HUES48 (cell line): Measurements from ENCODE around the gene NALCN.

Source experiments
- H3K27ac ChIP-seq: one replicate; pipeline ENCODE4 v1.7.0; 2013; ENCODE audit warnings: low read depth, low read length, inconsistent platforms
- H3K27me3 ChIP-seq: 2 replicates; pipeline ENCODE4 v1.6.1; 2013; ENCODE audit warnings: mild to moderate bottlenecking, low read length; ENCODE audit not compliant: control insufficient read depth, insufficient read depth
- H3K36me3 ChIP-seq: 2 replicates; pipeline ENCODE4 v1.6.1; 2013; ENCODE audit warnings: low read length; ENCODE audit not compliant: control insufficient read depth, insufficient read depth
- H3K4me1 ChIP-seq: 2 replicates; pipeline ENCODE4 v1.6.1; 2013; ENCODE audit warnings: mild to moderate bottlenecking, low read length; ENCODE audit not compliant: control insufficient read depth, insufficient read depth
- H3K4me3 ChIP-seq: 2 replicates; pipeline ENCODE4 v1.5.1; 2013; ENCODE audit warnings: mild to moderate bottlenecking, low read depth, low read length
- H3K9ac ChIP-seq: 2 replicates; pipeline ENCODE4 v1.6.1; 2013; ENCODE audit warnings: mild to moderate bottlenecking, low read depth, low read length, moderate library complexity
- H3K9me3 ChIP-seq: 2 replicates; pipeline ENCODE4 v1.6.1; 2013; ENCODE audit warnings: low read length; ENCODE audit not compliant: control insufficient read depth, insufficient read depth

Gene NALCN

DNA sequence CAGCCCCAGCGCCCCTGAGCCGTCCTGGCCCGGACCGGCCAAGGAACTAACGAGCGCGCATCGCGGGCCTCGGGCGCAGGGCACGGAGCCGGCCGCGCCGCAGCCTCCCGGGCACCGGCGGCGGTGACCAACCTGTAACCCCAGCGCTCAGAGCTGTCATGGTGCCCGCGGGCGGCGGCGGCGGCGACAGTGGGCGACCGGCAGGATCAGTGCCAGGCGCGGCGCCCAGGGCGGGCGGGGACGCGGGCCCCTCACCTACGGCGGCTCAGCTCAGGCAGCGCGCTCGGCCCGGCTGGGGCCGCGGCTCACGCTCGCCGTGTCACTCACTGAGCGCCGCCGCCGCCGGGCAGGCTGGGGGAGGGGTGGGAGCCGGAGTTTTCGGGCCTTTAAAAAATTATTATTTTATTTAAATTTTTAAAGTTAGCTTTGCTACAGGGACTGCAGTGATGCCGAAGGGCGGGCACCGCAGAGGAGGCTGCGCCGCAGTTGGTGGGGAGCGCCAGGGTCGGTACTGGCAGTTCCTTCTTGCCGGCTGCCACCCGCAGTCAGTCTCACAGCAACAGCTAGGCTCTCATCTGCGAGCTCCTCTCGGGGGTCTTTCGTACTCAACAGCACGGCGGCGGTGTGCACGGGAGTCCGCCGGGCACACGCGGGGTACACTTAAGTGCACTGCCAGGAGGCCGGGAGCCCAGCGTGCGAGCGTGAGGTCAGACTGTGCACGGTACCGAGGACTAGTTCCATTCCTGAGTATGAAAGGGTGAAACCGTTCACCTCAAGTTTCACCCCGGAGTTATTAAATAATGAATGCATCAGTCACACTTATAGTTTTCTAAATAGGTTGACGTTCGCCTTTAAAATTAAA is at the start of gene NALCN:
NALCN (minus strand) TSS at position 328 of the 862 bp plus-strand sequence. CDS start 17,382 bp downstream, outside the sequence.
- Histone ChIP-seq H3K27ac (no peak within 1 kb of the TSS), H3K4me3 (peak within 1 kb of the TSS; percentile 71), H3K36me3 (no peaks in the 10 kb centered on the region), H3K27me3 (peaks cover 35% of the 10 kb centered on the region), H3K9me3 (no peaks in the 10 kb centered on the region), H3K9ac (no peak within 1 kb of the TSS), H3K4me1 (peaks cover 7% of the 10 kb centered on the region)

DNA sequence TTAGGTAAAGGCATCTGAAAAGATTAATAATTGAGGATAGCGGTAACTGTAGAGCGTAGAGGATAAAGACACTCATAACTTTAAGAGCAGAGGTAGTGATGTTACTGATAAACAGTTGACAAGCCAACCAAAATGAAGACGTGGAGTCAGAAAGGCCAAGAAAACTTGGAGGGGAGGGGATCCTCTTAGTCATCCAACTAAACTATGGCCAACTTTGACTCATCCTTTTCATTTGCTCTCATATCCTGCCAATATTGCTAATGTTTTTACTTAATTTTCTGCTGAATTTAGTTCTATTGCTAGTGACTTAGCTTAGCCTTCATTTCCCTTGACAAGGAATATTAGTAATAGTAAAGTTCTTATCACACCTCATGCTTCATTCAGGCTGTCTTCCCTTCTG is 49.6 kb upstream of the NALCN start:
- Histone ChIP-seq H3K27ac (no peak overlapping the region), H3K9ac (no peak overlapping the region), H3K27me3 (no peaks in the 10 kb centered on the region), H3K4me3 (no peak overlapping the region), H3K36me3 (no peaks in the 10 kb centered on the region), H3K4me1 (no peaks in the 10 kb centered on the region), H3K9me3 (no peaks in the 10 kb centered on the region; the same call in 1 of the 2 replicates)

DNA sequence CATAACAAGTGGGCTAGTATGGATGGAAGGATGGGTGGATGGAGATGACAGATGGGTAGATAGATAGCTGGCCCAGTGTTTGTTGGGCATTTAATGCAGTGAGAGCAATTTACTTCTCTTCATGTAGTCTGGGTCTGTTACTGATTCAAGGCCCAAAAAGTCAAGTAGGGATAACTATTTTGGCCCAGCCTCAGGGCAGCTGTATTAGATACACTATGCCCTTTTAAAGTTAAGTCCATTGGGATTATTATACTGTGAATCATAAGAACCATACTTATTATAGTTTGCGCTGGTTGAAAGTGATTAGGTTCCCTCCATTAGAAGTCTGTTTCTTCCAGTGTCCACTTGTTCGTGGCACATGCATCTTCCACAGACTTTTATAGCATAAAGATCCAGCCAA is 40.9 kb upstream of the NALCN start:
- Histone ChIP-seq H3K9ac (no peak overlapping the region), H3K4me3 (no peak overlapping the region), H3K4me1 (no peaks in the 10 kb centered on the region; the same call in 1 of the 2 replicates), H3K9me3 (no peaks in the 10 kb centered on the region; the same call in 1 of the 2 replicates), H3K27me3 (no peaks in the 10 kb centered on the region), H3K36me3 (no peaks in the 10 kb centered on the region), H3K27ac (no peak overlapping the region)

GRCh38 chr13:101455863-101456262 is 39.6 kb upstream of the NALCN start:
- Histone ChIP-seq H3K4me3 (no peak overlapping the region), H3K27me3 (no peaks in the 10 kb centered on the region), H3K4me1 (peaks cover under 1% of the 10 kb centered on the region; the same call in 1 of the 2 replicates), H3K27ac (peak overlapping the region; percentile 42), H3K9ac (no peak overlapping the region), H3K36me3 (no peaks in the 10 kb centered on the region), H3K9me3 (no peaks in the 10 kb centered on the region; the same call in 1 of the 2 replicates)

- H3K9me3 ChIP-seq, result no peaks in the 10 kb centered on the region
- no peaks in the 10 kb centered on the region for H3K27me3 ChIP-seq
- H3K4me3 ChIP-seq, result no peak overlapping the region
- H3K4me1 ChIP-seq, result peaks cover 12% of the 10 kb centered on the region
- no peaks in the 10 kb centered on the region for H3K36me3 ChIP-seq
- no peak overlapping the region for H3K9ac ChIP-seq
- no peak overlapping the region for H3K27ac ChIP-seq
Observed at GRCh38 chr13:101454767-101455166, 38.5 kb upstream of the NALCN start.

- Histone ChIP-seq H3K9me3 (no peaks in the 10 kb centered on the region), H3K27me3 (no peaks in the 10 kb centered on the region), H3K4me1 (peaks cover 14% of the 10 kb centered on the region), H3K27ac (no peak overlapping the region), H3K9ac (no peak overlapping the region), H3K36me3 (no peaks in the 10 kb centered on the region), H3K4me3 (peak overlapping the region; percentile 42; the same call in 1 of the 2 replicates)
Observed at GRCh38 chr13:101453784-101454201, 37.5 kb upstream of the NALCN start.

GRCh38 chr13:101452519-101453485 is 36.5 kb upstream of the NALCN start, which contains the start of gene ITGBL1:
Gene ITGBL1 (plus strand): TSS chr13:101452675. CDS start chr13:101452834, 159 bp downstream.
- Histone ChIP-seq H3K27ac (no peak within 1 kb of the TSS), H3K9ac (no peak within 1 kb of the TSS), H3K36me3 (no peaks in the 10 kb centered on the region), H3K27me3 (no peaks in the 10 kb centered on the region), H3K4me3 (no peak within 1 kb of the TSS; the same call in 1 of the 2 replicates), H3K4me1 (peaks cover 14% of the 10 kb centered on the region), H3K9me3 (no peaks in the 10 kb centered on the region)

DNA sequence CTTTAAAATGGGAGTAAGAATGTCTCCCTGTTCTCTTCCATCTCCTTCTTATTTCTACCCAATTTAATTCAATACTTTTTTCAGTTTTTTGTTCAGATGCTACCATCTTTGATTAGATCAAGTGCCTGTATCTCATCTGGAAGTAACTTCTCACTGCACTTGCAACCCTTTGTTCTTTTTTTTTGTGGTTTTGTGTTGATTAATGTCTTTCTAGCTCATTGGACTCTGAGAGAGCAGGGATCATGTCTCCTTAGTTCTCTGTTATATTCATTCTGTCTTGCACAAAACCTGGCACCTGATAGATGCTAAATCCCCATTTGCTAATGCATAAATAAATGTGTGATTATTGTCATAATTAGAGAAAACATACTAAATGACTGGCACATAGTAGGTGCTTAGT is 35.3 kb upstream of the NALCN start:
- Histone ChIP-seq H3K27ac (no peak overlapping the region), H3K9me3 (no peaks in the 10 kb centered on the region), H3K9ac (no peak overlapping the region)

DNA sequence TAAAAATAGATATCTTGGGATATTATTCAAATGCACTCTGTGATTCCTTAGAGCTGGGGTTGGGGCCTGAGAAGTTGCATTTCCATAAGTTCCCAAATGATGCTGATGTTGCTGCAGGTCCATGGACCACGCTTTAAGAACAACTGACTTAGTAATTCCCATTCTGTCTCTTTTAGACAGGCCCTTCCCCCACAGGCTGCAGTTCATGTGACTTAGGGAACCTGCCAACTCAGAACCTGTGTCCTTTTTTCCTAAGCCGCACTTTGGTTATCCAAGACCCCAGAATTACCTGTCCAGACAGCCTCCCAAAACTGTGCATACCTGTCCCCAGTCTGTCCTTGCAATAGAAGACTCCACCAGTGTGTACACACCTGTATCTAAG is 34.4 kb upstream of the NALCN start:
- Histone ChIP-seq H3K9me3 (no peaks in the 10 kb centered on the region), H3K4me1 (peaks cover 14% of the 10 kb centered on the region), H3K27ac (no peak overlapping the region), H3K36me3 (no peaks in the 10 kb centered on the region), H3K4me3 (no peak overlapping the region), H3K27me3 (no peaks in the 10 kb centered on the region), H3K9ac (no peak overlapping the region)

More for the DNA sequence above, 35.3 kb upstream of the NALCN start:
- Histone ChIP-seq H3K4me3 (no peak overlapping the region), H3K4me1 (peaks cover 14% of the 10 kb centered on the region), H3K36me3 (no peaks in the 10 kb centered on the region), H3K27me3 (no peaks in the 10 kb centered on the region)

DNA sequence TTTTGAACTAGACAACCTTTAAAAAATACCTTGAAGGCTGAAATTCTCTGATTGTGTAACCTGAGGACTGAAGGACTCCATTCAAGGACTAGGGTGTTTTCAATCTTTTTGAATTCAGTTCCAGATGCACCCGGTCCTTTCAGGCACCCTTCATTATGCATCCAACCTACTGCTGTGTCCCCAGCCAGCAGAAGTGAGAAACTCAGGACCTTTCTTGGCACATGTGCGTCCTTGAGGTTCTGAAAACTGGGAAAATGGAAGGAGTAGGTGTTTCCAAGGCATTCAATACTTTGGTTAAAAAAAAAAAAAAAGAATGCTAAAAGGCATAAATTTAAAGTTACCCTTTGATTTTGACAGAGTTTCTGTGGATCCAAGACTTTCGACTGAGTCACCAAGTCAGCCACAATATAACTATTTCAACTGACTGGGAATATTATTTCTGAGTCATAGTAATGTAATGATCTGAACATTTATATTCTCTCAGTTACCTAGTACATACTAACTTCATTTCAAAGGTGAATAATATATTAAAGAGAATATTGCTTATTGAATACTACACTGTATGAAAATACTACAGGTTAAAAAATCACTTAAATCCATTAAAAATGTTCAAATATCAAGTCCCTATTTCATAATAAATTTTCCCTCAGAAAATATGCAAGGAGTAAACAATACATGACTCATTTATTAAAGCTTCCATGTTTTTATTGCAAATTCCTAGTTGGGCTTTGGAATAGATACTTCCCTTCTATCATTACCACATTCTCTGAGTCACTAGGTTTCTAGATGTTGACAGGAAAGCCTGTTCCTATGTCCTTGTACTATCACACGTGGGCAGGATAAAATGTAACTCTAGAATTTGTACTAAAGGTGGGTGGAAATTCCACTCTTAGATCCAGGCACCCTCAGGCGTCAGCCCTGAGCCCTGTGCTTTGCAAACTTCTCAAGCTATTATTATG is 33.8 kb upstream of the NALCN start:
- Histone ChIP-seq H3K27me3 (no peaks in the 10 kb centered on the region), H3K9ac (no peak overlapping the region), H3K4me3 (no peak overlapping the region), H3K27ac (no peak overlapping the region), H3K36me3 (no peaks in the 10 kb centered on the region), H3K4me1 (peaks cover 14% of the 10 kb centered on the region), H3K9me3 (no peaks in the 10 kb centered on the region)
